PC-9 (cell line): ENCODE results near the gene OTUD7B. TPM values are rescaled to one million over a fixed set of nuclear protein-coding genes. Genes with fewer than 3 reads are reported as not detected.
"Not testable (repeated sequence)": the region's sequence is repeated elsewhere in the genome, so short reads cannot be mapped to it uniquely, and the experiment has no call there.

Experiments
- Bru-seq: library from RNA; stranded (reverse); fragments of 400-500 nt; gene quantifications from one replicate; lab custom pipeline; 2021; lab: Mats Ljungman, UMichigan
- BruChase-seq, 2 experiments: library from RNA; stranded (reverse); fragments of 400-500 nt; gene quantifications; one replicate each; lab custom pipeline; 2021; lab: Mats Ljungman, UMichigan
- BruUV-seq: library from RNA; stranded (reverse); fragments of 400-500 nt; replicated peaks from 2 replicates; lab custom pipeline; 2021; lab: Mats Ljungman, UMichigan
- CTCF ChIA-PET: fragments of 300-600 bp; sonication (Branson Sonifier 250); formaldehyde crosslinking; loops from one replicate; lab custom pipeline; 2022; ENCODE audit warnings: antibody characterized with exemption; lab: Charles Lee
- POLR2A ChIA-PET: fragments of 300-600 bp; sonication (Branson Sonifier 250); formaldehyde crosslinking; loops from one replicate; lab custom pipeline; 2022; ENCODE audit warnings: antibody characterized with exemption; ENCODE audit not compliant: unreplicated experiment; lab: Charles Lee
- DNase-seq, 2 experiments: peaks; one replicate each; pipeline versions ENCODE4 v3.0.0 to v3.0.0-alpha.2; 2015 to 2022; ENCODE audit warnings: mixed read lengths in 1 of 2
- H2AFZ ChIP-seq: fragments of 200-600 bp; sonication (generic); 2 replicates; pipeline ENCODE4 v1.8.1; 2017; ENCODE audit warnings: antibody characterized with exemption
- H3F3A ChIP-seq: fragments of 200-600 bp; sonication (generic); 2 replicates; pipeline ENCODE4 v1.8.1; 2017; ENCODE audit warnings: antibody characterized with exemption, mild to moderate bottlenecking, low read depth; ENCODE audit not compliant: insufficient read depth
- H3K27ac ChIP-seq: fragments of 200-600 bp; sonication (generic); 2 replicates; pipeline ENCODE4 v1.6.1; 2016; ENCODE audit warnings: mixed run types
- H3K27me3 ChIP-seq: fragments of 200-600 bp; sonication (generic); 2 replicates; pipeline ENCODE4 v1.6.1; 2016; ENCODE audit warnings: low read depth, mixed run types; ENCODE audit not compliant: insufficient read depth
- H3K36me3 ChIP-seq: fragments of 200-600 bp; sonication (generic); 2 replicates; pipeline ENCODE4 v1.6.1; 2016; ENCODE audit warnings: low read depth, mixed run types
- H3K4me1 ChIP-seq: fragments of 200-600 bp; sonication (generic); replicated peaks from 2 replicates; pipeline ENCODE4 v1.6.1; 2016; ENCODE audit warnings: mixed run types; ENCODE audit not compliant: insufficient read depth
- H3K4me2 ChIP-seq: fragments of 200-600 bp; sonication (generic); 2 replicates; pipeline ENCODE4 v1.6.1; 2017; ENCODE audit warnings: mixed run types
- H3K4me3 ChIP-seq: fragments of 200-600 bp; sonication (generic); 2 replicates; pipeline ENCODE4 v1.6.1; 2016; ENCODE audit warnings: mixed run types
- H3K79me2 ChIP-seq: fragments of 200-600 bp; sonication (generic); 2 replicates; pipeline ENCODE4 v1.6.1; 2017; ENCODE audit warnings: low read depth, mixed run types
- H3K9me2 ChIP-seq: fragments of 200-600 bp; sonication (generic); 2 replicates; pipeline ENCODE4 v1.8.1; 2017; ENCODE audit warnings: mild to moderate bottlenecking; ENCODE audit not compliant: insufficient read depth
- H3K9me3 ChIP-seq: fragments of 200-600 bp; sonication (generic); 2 replicates; pipeline ENCODE4 v1.8.1; 2016; ENCODE audit warnings: low read depth; ENCODE audit not compliant: insufficient read depth
- H4K20me1 ChIP-seq: fragments of 200-600 bp; sonication (generic); 2 replicates; pipeline ENCODE4 v1.8.1; 2017; ENCODE audit not compliant: insufficient read depth
- CTCF ChIP-seq: fragments of 200-600 bp; sonication (generic); conservative IDR thresholded peaks from 2 replicates; pipeline ENCODE4 v1.6.1; 2017; ENCODE audit warnings: mixed run types, antibody characterized with exemption, mild to moderate bottlenecking, moderate library complexity
- EZH2 ChIP-seq: fragments of 200-600 bp; sonication (generic); IDR thresholded peaks from 2 replicates; pipeline ENCODE4 v1.8.0; 2017; ENCODE audit warnings: antibody characterized with exemption, low read depth
- intact Hi-C: fragments of 100-400 bp; cut with micrococcal nuclease; formaldehyde crosslinking; loops from one replicate; pipeline ENCODE4 v1.10.0; 2022; ENCODE audit not compliant: unreplicated experiment
- long read RNA-seq: library from polyadenylated mRNA; stranded (forward); transcript quantifications from one replicate; pipeline ENCODE4 v2.0.0, GENCODE V29; 2022
- total RNA-seq: library from RNA; stranded (reverse); gene quantifications from 2 replicates; pipeline ENCODE4 v1.2.3, GENCODE V29; 2021

OTUD7B gene
- 30.2 and 30.7 TPM in 2 replicates for total RNA-seq
- Bru-seq, nascent RNA: percentile 85 among the genes with signal in this experiment
- percentile 86 among the genes with signal in this experiment for BruChase-seq, experiment 1, labeled RNA remaining after a 2-hour chase
- BruChase-seq, experiment 2, labeled RNA remaining after a 6-hour chase: percentile 84 among the genes with signal in this experiment
- long read RNA-seq, partial matches to known transcripts: 1 of 10 reads
- long read RNA-seq, other reads (novel, unspliced or antisense): 9 of 10 reads

GRCh38 chr1:150010393-150011115, at the start of gene OTUD7B:
Gene OTUD7B (minus strand): TSS chr1:150010726. CDS start chr1:149977510, 33,216 bp downstream.
- Histone ChIP-seq H4K20me1 (peaks cover 5% of the 10 kb centered on the region; the same call in 1 of the 2 replicates), H3K9me3 (no peaks in the 10 kb centered on the region), H3K27ac (peak within 1 kb of the TSS; percentile 91), H3K4me3 (peak within 1 kb of the TSS; percentile 98), H3K4me2 (peak within 1 kb of the TSS; percentile 89), H3K27me3 (no peaks in the 10 kb centered on the region), H3K9me2 (no peaks in the 10 kb centered on the region), H3F3A (peaks cover 40% of the 10 kb centered on the region), H3K4me1 (peaks cover 66% of the 10 kb centered on the region), H2AFZ (peak within 1 kb of the TSS; percentile 94), H3K79me2 (peaks cover 47% of the 10 kb centered on the region), H3K36me3 (peaks cover 15% of the 10 kb centered on the region)
- BruUV-seq: no TSS peak
- peak; percentile 74 to 87 for DNase-seq
- POLR2A ChIA-PET: interaction anchor here (0.6 to 1.8 kb wide), 3 partner anchors 96 to 124 kb away, joined by 3 to 11 read pairs (median 3); a partner anchor contains a TSS
- CTCF ChIA-PET: interaction anchor here (0.6 kb wide), 1 partner anchor 172 kb away, joined by 6 read pairs; no protein-coding TSS in a partner anchor
- TF ChIP-seq EZH2: no peak
- no peak for TF ChIP-seq CTCF
- intact Hi-C loops: loop anchor here (1.0 to 5.0 kb wide), 3 partner anchors 40 to 72 kb away; partner anchors contain the start of gene VPS45

GRCh38 chr1:150060260-150060659, 49.7 kb upstream of the OTUD7B start:
- H4K20me1 ChIP-seq: no peaks in the 10 kb centered on the region
- H3K9me3 ChIP-seq: no peaks in the 10 kb centered on the region
- intact Hi-C loops: no loop called here
- no peaks in the 10 kb centered on the region for H3K27me3 ChIP-seq
- BruUV-seq: no TSS peak
- H2AFZ ChIP-seq: no peak overlapping the region
- no peak overlapping the region for H3K4me2 ChIP-seq
- H3K36me3 ChIP-seq: no peaks in the 10 kb centered on the region
- no peak overlapping the region for H3K27ac ChIP-seq
- peaks cover 19% of the 10 kb centered on the region for H3K4me1 ChIP-seq
- peaks cover 19% of the 10 kb centered on the region for H3K79me2 ChIP-seq
- POLR2A ChIA-PET: interaction anchor here (0.6 kb wide), 1 partner anchor 170 kb away, joined by 3 read pairs; no protein-coding TSS in a partner anchor
- H3K9me2 ChIP-seq: no peaks in the 10 kb centered on the region
- no peak overlapping the region for H3K4me3 ChIP-seq
- DNase-seq: no peak
- TF ChIP-seq EZH2 (no peak), CTCF (no peak)
- peaks cover 9% of the 10 kb centered on the region for H3F3A ChIP-seq
- CTCF ChIA-PET: no interaction called here

DNA sequence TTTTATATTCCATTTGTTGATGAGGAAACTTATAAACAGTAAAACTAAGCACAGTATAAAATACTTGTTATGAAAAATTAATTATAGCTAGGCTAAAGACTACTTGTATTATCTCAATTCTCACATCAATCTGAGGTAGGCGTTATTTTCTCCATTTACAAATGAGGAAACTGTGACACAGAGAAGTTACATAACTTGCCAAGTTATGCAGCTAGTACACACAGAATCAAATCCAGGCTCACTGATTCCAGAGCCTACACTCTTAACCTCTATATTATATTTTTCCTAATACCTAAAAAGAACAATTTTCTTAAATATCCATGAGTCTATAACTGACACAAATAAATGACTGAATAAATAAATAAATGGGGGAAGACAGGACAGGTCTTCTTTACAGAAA, 45.9 kb upstream of the OTUD7B start:
- no peaks in the 10 kb centered on the region; the same call in 1 of the 2 replicates for H3F3A ChIP-seq
- H4K20me1 ChIP-seq: no peaks in the 10 kb centered on the region
- no peak overlapping the region for H3K4me3 ChIP-seq
- H3K36me3 ChIP-seq: no peaks in the 10 kb centered on the region
- H3K4me1 ChIP-seq: peaks cover 15% of the 10 kb centered on the region
- H3K27me3 ChIP-seq: no peaks in the 10 kb centered on the region
- CTCF ChIA-PET: no interaction called here
- BruUV-seq: no TSS peak
- H3K27ac ChIP-seq: no peak overlapping the region
- intact Hi-C loops: no loop called here
- H3K9me3 ChIP-seq: no peaks in the 10 kb centered on the region
- no peak for TF ChIP-seq EZH2
- no peak for TF ChIP-seq CTCF
- H2AFZ ChIP-seq: no peak overlapping the region
- no peaks in the 10 kb centered on the region for H3K79me2 ChIP-seq
- no peak for DNase-seq
- POLR2A ChIA-PET: no interaction called here
- no peak overlapping the region for H3K4me2 ChIP-seq
- no peaks in the 10 kb centered on the region for H3K9me2 ChIP-seq

GRCh38 chr1:150055507-150055906, 45.0 kb upstream of the OTUD7B start:
- H3K9me2 ChIP-seq, H3K79me2 ChIP-seq, H3K9me3 ChIP-seq, H3K36me3 ChIP-seq, H3K27ac ChIP-seq, intact Hi-C loops, H3K4me2 ChIP-seq, H2AFZ ChIP-seq, CTCF ChIA-PET, H4K20me1 ChIP-seq, H3F3A ChIP-seq, POLR2A ChIA-PET, DNase-seq, H3K4me3 ChIP-seq, BruUV-seq, H3K27me3 ChIP-seq: not testable (repeated sequence)
- H3K4me1 ChIP-seq: peaks cover 15% of the 10 kb centered on the region; the same call in 1 of the 2 replicates
